A549 (cell line): Measurements from ENCODE around the gene IVL. TPM values are rescaled to one million over a fixed set of nuclear protein-coding genes. Genes with fewer than 3 reads are reported as not detected.

Source experiments
- ATAC-seq, 2 experiments: fragments of 200-7000 bp in 1 of 2; fragments of >200 bp in 1 of 2; cut with Nextera tagmentation in 1 of 2; cut with Tn5 transposase in 1 of 2; 3 replicates each; pipeline versions ENCODE4 v1.8.0 to v1.9.1; 2018 to 2020; ENCODE audit warnings: mild to moderate bottlenecking in 1 of 2, moderate library complexity in 1 of 2
- CTCF ChIA-PET: fragments of 300-600 bp; sonication (Branson Sonifier 250); formaldehyde crosslinking; extraction: SDS; loops from one replicate; lab custom pipeline; 2021; ENCODE audit warnings: antibody characterized with exemption, inconsistent platforms; lab: Yijun Ruan, JAX
- POLR2A ChIA-PET: fragments of 350-600 bp; formaldehyde crosslinking; extraction: SDS; loops from one replicate; lab custom pipeline; 2021; ENCODE audit warnings: antibody characterized with exemption, inconsistent platforms; lab: Yijun Ruan, JAX
- DNase-seq, 2 experiments: peaks; one replicate each; pipeline versions ENCODE4 v3.0.0 to v3.0.0-alpha.2; 2011 to 2016; ENCODE audit warnings: low read depth in 1 of 2, low spot score in 1 of 2
- FAIRE-seq: peaks from 2 replicates; lab custom pipeline; 2011; peaks lifted over from hg19 to GRCh38; lab: Jason Lieb, UNC
- H3K27ac ChIP-seq, 2 experiments: fragments of >200 bp; sonication (Bioruptor Twin); formaldehyde crosslinking; 3 replicates each; pipeline ENCODE4 v1.5.1; 2016 to 2017
- H3K4me1 ChIP-seq: fragments of >200 bp; sonication (Bioruptor Twin); formaldehyde crosslinking; 3 replicates; pipeline ENCODE4 v1.6.1; 2016
- H3K4me2 ChIP-seq: fragments of >200 bp; sonication (Bioruptor Twin); formaldehyde crosslinking; 3 replicates; pipeline ENCODE4 v1.6.1; 2016
- H3K4me3 ChIP-seq: fragments of >200 bp; sonication (Bioruptor Twin); formaldehyde crosslinking; 3 replicates; pipeline ENCODE4 v1.5.1; 2016
- H3K9me3 ChIP-seq: fragments of >200 bp; sonication (Bioruptor Twin); formaldehyde crosslinking; 3 replicates; pipeline ENCODE4 v1.6.1; 2016
- CBX8 ChIP-seq: fragments of 200-600 bp; sonication (generic); IDR thresholded peaks from 2 replicates; pipeline ENCODE4 v1.6.1; 2016
- CTCF ChIP-seq: fragments of >200 bp; sonication (Bioruptor Twin); formaldehyde crosslinking; IDR thresholded peaks from 3 replicates; pipeline ENCODE4 v1.5.1; 2016
- ELK1 ChIP-seq: fragments of 150-350 bp; IDR thresholded peaks from 2 replicates; pipeline ENCODE4 v1.6.1; 2014; ENCODE audit warnings: low read depth, mild to moderate bottlenecking, low read length
- ESRRA ChIP-seq: fragments of 150-350 bp; IDR thresholded peaks from 2 replicates; pipeline ENCODE4 v1.6.1; 2014; ENCODE audit warnings: mild to moderate bottlenecking, low read length, borderline replicate concordance
- FOSB ChIP-seq: fragments of 250-450 bp; sonication (Bioruptor Pico); IDR thresholded peaks from 2 replicates; pipeline ENCODE4 v1.5.0; 2020; ENCODE audit warnings: mild to moderate bottlenecking, moderate library complexity
- FOXS1 ChIP-seq: fragments of 250-450 bp; sonication (Bioruptor Pico); IDR thresholded peaks from 2 replicates; pipeline ENCODE4 v1.5.0; 2020; ENCODE audit warnings: mild to moderate bottlenecking, moderate library complexity
- GATA3 ChIP-seq: IDR thresholded peaks from 2 replicates; pipeline ENCODE4 v1.6.1; 2012; ENCODE audit warnings: borderline replicate concordance
- HEYL ChIP-seq: fragments of 250-450 bp; sonication (Bioruptor Pico); IDR thresholded peaks from 2 replicates; pipeline ENCODE4 v1.8.0; 2021; ENCODE audit warnings: mild to moderate bottlenecking, moderate library complexity
- HOXB13 ChIP-seq: fragments of 250-450 bp; sonication (Bioruptor Pico); IDR thresholded peaks from 2 replicates; pipeline ENCODE4 v1.5.0; 2020; ENCODE audit warnings: low read depth, mild to moderate bottlenecking, moderate library complexity
- JUNB ChIP-seq: fragments of >200 bp; sonication (Bioruptor Twin); formaldehyde crosslinking; IDR thresholded peaks from 2 replicates; pipeline ENCODE4 v1.6.1; 2016
- MAFK ChIP-seq: fragments of 450-650 bp; IDR thresholded peaks from 2 replicates; pipeline ENCODE4 v1.6.1; 2014; ENCODE audit not compliant: partially characterized antibody
- POLR2A ChIP-seq: IDR thresholded peaks from 2 replicates; pipeline ENCODE4 v1.6.1; 2012; ENCODE audit warnings: mild to moderate bottlenecking, low read length
- POLR2AphosphoS2 ChIP-seq: conservative IDR thresholded peaks from 2 replicates; pipeline ENCODE4 v1.6.1; 2012; ENCODE audit warnings: low read length, improper control_type of control experiment, inconsistent platforms
- RAD21 ChIP-seq, 2 experiments: fragments of >200 bp in 1 of 2; sonication (Bioruptor Twin) in 1 of 2; formaldehyde crosslinking in 1 of 2; IDR thresholded peaks in 1 of 2; conservative IDR thresholded peaks in 1 of 2; 2 replicates in 1 of 2; 3 replicates in 1 of 2; pipeline ENCODE4 v1.6.1; 2012 to 2018; ENCODE audit warnings: inconsistent platforms in 1 of 2
- RARB ChIP-seq: fragments of 250-450 bp; sonication (Bioruptor Pico); IDR thresholded peaks from 2 replicates; pipeline ENCODE4 v1.8.0; 2021; ENCODE audit warnings: mild to moderate bottlenecking, moderate library complexity
- REST ChIP-seq: fragments of 200-600 bp; sonication (generic); IDR thresholded peaks from 2 replicates; pipeline ENCODE4 v1.6.1; 2016; ENCODE audit warnings: antibody characterized with exemption, mild to moderate bottlenecking, moderate library complexity
- RFX5 ChIP-seq: fragments of 450-650 bp; IDR thresholded peaks from 2 replicates; pipeline ENCODE4 v1.7.1; 2014; ENCODE audit warnings: antibody characterized with exemption, mild to moderate bottlenecking, moderate library complexity
- SMC3 ChIP-seq: fragments of >200 bp; sonication (Bioruptor Twin); formaldehyde crosslinking; IDR thresholded peaks from 3 replicates; pipeline ENCODE4 v1.6.1; 2018; ENCODE audit warnings: inconsistent platforms
- SREBF2 ChIP-seq: fragments of 450-650 bp; IDR thresholded peaks from 2 replicates; pipeline ENCODE4 v1.6.1; 2014; ENCODE audit warnings: mild to moderate bottlenecking, moderate library complexity
- TFCP2L1 ChIP-seq: fragments of 250-450 bp; sonication (Bioruptor Pico); IDR thresholded peaks from 2 replicates; pipeline ENCODE4 v1.5.0; 2021; ENCODE audit warnings: mild to moderate bottlenecking
- WGBS: methylation state at CpG from one replicate; pipeline ENCODE4 v1.1.6; 2017; ENCODE audit errors: missing lambda C conversion rate; 5-methylcytosine and 5-hydroxymethylcytosine counted together
- polyA plus RNA-seq, 4 experiments: library from polyadenylated mRNA; depleted of rRNA in 3 of 4; stranded (reverse); fragments of >200 nt; fragmentation: RNase III in 1 of 4; extraction: RNeasy Plus Mini Kit Qiagen cat#74134 plus additional on column Dnase treatment in 1 of 4; gene quantifications; 2 replicates in 3 of 4; 3 replicates in 1 of 4; pipeline ENCODE4 v1.2.3, GENCODE V29; 2011 to 2017
- TF ChIP-seq, protein P1 (sequence below): fragments of 250-450 bp; sonication (Bioruptor Pico); IDR thresholded peaks from 2 replicates; pipeline ENCODE4 v1.5.0; 2021; ENCODE audit warnings: mild to moderate bottlenecking, moderate library complexity, borderline replicate concordance
- TF ChIP-seq, protein P2 (sequence below): fragments of 250-450 bp; sonication (Bioruptor Pico); IDR thresholded peaks from 2 replicates; pipeline ENCODE4 v1.5.0; 2020; ENCODE audit warnings: low read depth, mild to moderate bottlenecking, moderate library complexity
- TF ChIP-seq, protein P3 (sequence below): fragments of >200 bp; sonication (Bioruptor Twin); formaldehyde crosslinking; IDR thresholded peaks from 2 replicates; pipeline ENCODE4 v1.6.1; 2016

IVL gene
- polyA plus RNA-seq, 2 of the 4 experiments (the other 2 are of a cell fraction) = not detected

GRCh38 chr1:152924191-152924590, 15.8 kb downstream of the IVL start:
- FAIRE-seq (no peak), DNase-seq (no peak), ATAC-seq (peak; percentile 38 to 45; a peak in 3 of 6 replicates)
- H3K4me1 ChIP-seq = peaks cover 6% of the 10 kb centered on the region; the same call in 1 of the 3 replicates
- no peaks in the 10 kb centered on the region for H3K9me3 ChIP-seq
- H3K4me3 ChIP-seq = no peak overlapping the region
- ChIA-PET CTCF (interaction anchor here (1.1 to 1.5 kb wide), 2 partner anchors 53 to 54 kb away, joined by 3 to 4 read pairs; no protein-coding TSS in a partner anchor), POLR2A (no interaction called here)
- 0% methylated on average over 2 of the region's 2 CpGs for WGBS
- H3K4me2 ChIP-seq = no peak overlapping the region
- no peak for TF ChIP-seq FOXS1 (CRISPR knock-in tag)
- no peak for TF ChIP-seq MAFK
- TF ChIP-seq RFX5 = no peak
- H3K27ac ChIP-seq = no peak overlapping the region

GRCh38 chr1:152926091-152926490, 17.7 kb downstream of the IVL start:
- FAIRE-seq = no peak
- CTCF ChIA-PET = interaction anchor here (0.7 to 2.6 kb wide), 31 partner anchors 10 to 520 kb away, joined by 3 to 40 read pairs (median 3); no protein-coding TSS in a partner anchor
- Histone ChIP-seq H3K4me2 (no peak overlapping the region), H3K9me3 (no peaks in the 10 kb centered on the region), H3K27ac (no peak overlapping the region), H3K4me3 (no peak overlapping the region), H3K4me1 (peaks cover 6% of the 10 kb centered on the region; the same call in 1 of the 3 replicates)
- POLR2A ChIA-PET = no interaction called here
- DNase-seq = peak in 1 of 2 experiments; percentile 48
- WGBS = 2% methylated on average over 3 of the region's 3 CpGs
- ATAC-seq = peak; percentile 90 to 94
- TF ChIP-seq JUNB = no peak
- TF ChIP-seq GATA3 = no peak
- TF ChIP-seq CBX8 = no peak
- TF ChIP-seq, protein P1, sequence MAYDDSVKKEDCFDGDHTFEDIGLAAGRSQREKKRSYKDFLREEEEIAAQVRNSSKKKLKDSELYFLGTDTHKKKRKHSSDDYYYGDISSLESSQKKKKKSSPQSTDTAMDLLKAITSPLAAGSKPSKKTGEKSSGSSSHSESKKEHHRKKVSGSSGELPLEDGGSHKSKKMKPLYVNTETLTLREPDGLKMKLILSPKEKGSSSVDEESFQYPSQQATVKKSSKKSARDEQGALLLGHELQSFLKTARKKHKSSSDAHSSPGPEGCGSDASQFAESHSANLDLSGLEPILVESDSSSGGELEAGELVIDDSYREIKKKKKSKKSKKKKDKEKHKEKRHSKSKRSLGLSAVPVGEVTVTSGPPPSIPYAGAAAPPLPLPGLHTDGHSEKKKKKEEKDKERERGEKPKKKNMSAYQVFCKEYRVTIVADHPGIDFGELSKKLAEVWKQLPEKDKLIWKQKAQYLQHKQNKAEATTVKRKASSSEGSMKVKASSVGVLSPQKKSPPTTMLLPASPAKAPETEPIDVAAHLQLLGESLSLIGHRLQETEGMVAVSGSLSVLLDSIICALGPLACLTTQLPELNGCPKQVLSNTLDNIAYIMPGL = no peak
- TF ChIP-seq TFCP2L1 (CRISPR knock-in tag) = no peak
- TF ChIP-seq ELK1 = no peak
- peak; percentile 62 to 74 for TF ChIP-seq RAD21 (conservative IDR thresholded peaks at IDR 0.05 in 1 of 2, IDR thresholded peaks at IDR 0.05 in 1 of 2)
- no peak for TF ChIP-seq REST
- no peak for TF ChIP-seq FOSB (CRISPR knock-in tag)
- TF ChIP-seq SMC3 = peak; percentile 32; the same call in 2 of the 3 replicates
- TF ChIP-seq, protein P2, sequence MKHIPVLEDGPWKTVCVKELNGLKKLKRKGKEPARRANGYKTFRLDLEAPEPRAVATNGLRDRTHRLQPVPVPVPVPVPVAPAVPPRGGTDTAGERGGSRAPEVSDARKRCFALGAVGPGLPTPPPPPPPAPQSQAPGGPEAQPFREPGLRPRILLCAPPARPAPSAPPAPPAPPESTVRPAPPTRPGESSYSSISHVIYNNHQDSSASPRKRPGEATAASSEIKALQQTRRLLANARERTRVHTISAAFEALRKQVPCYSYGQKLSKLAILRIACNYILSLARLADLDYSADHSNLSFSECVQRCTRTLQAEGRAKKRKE (CRISPR knock-in tag) = no peak
- TF ChIP-seq, protein P3, sequence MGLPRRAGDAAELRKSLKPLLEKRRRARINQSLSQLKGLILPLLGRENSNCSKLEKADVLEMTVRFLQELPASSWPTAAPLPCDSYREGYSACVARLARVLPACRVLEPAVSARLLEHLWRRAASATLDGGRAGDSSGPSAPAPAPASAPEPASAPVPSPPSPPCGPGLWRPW = no peak
- no peak for TF ChIP-seq RARB (CRISPR knock-in tag)
- TF ChIP-seq ESRRA = no peak
- no peak for TF ChIP-seq HEYL (CRISPR knock-in tag)
- no peak for TF ChIP-seq POLR2AphosphoS2
- no peak for TF ChIP-seq SREBF2
- peak; percentile 51 for TF ChIP-seq CTCF
- TF ChIP-seq POLR2A = no peak
- TF ChIP-seq HOXB13 = no peak
